Neural progenitor cell (in vitro differentiated cells): ENCODE results near the gene TRIM38.

Experiments used
- EZH2 ChIP-seq: fragments of 200-600 bp; sonication (generic); IDR thresholded peaks from 2 replicates; pipeline ENCODE4 v1.6.1; 2017; ENCODE audit warnings: antibody characterized with exemption, mild to moderate bottlenecking, moderate library complexity
- TF ChIP-seq, protein P1 (sequence below): fragments of 200-600 bp; sonication (generic); IDR thresholded peaks from 2 replicates; pipeline ENCODE4 v1.5.1; 2017; ENCODE audit warnings: antibody characterized with exemption, mild to moderate bottlenecking

GRCh38 chr6:26021350-26022131 is 58.9 kb downstream of the TRIM38 start:
- no peak for TF ChIP-seq EZH2
- TF ChIP-seq, protein P1, sequence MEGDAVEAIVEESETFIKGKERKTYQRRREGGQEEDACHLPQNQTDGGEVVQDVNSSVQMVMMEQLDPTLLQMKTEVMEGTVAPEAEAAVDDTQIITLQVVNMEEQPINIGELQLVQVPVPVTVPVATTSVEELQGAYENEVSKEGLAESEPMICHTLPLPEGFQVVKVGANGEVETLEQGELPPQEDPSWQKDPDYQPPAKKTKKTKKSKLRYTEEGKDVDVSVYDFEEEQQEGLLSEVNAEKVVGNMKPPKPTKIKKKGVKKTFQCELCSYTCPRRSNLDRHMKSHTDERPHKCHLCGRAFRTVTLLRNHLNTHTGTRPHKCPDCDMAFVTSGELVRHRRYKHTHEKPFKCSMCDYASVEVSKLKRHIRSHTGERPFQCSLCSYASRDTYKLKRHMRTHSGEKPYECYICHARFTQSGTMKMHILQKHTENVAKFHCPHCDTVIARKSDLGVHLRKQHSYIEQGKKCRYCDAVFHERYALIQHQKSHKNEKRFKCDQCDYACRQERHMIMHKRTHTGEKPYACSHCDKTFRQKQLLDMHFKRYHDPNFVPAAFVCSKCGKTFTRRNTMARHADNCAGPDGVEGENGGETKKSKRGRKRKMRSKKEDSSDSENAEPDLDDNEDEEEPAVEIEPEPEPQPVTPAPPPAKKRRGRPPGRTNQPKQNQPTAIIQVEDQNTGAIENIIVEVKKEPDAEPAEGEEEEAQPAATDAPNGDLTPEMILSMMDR: no peak
